Measurements from ENCODE around the gene ACP3. TPM values are rescaled to one million over a fixed set of nuclear protein-coding genes. Genes with fewer than 3 reads are reported as not detected.
"Not testable (repeated sequence)": the region's sequence is repeated elsewhere in the genome, so short reads cannot be mapped to it uniquely, and the experiment has no call there.

ACP3 gene
- total RNA-seq, 1 experiment from 2014 or later = 5.8 TPM

DNA sequence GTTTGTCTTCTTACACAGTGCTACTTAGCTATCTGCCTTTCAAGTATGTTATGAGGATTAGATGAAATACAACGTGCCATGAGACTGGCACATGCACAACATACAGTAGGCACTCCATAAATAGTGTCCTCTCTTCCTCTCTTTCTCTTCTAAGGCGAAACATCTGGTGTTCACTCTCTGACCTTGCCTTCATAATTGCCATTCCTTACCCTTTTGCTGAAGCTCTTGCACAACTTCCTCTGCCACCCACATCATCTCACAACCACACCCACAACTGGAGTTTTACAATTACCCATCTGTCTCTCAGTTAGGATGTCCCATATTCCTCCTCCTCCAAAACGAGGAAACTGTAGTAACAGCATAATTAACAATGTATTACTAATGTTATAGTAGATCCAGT, 26.4 kb upstream of the ACP3 start:
- H3K27ac Mint-ChIP-seq (ENCODE audit: unreplicated experiment) = peak overlapping the region; percentile 2
- BruUV-seq (replicated peaks) = no TSS peak
- H3K4me1 Mint-ChIP-seq (ENCODE audit: low read depth, unreplicated experiment) = peaks cover 38% of the 10 kb centered on the region
- H3K9me3 Mint-ChIP-seq (ENCODE audit: low read depth, unreplicated experiment) = peaks cover 9% of the 10 kb centered on the region
- no peaks in the 10 kb centered on the region for H3K36me3 Mint-ChIP-seq (ENCODE audit: insufficient read depth, unreplicated experiment)
- intact Hi-C loops (cut with micrococcal nuclease; ENCODE audit: unreplicated experiment) = no loop called here
- DNase-seq = peak; percentile 26
- no peak overlapping the region for H3K4me3 Mint-ChIP-seq (ENCODE audit: low read depth, unreplicated experiment)
- H3K27me3 Mint-ChIP-seq (ENCODE audit: unreplicated experiment) = no peaks in the 10 kb centered on the region
- CTCF ChIA-PET = interaction anchor here (1.2 to 2.1 kb wide), 4 partner anchors 8 to 52 kb away, joined by 3 to 6 read pairs (median 4); partner anchors contain the start of gene ACP3
- TF ChIP-seq, protein P1, sequence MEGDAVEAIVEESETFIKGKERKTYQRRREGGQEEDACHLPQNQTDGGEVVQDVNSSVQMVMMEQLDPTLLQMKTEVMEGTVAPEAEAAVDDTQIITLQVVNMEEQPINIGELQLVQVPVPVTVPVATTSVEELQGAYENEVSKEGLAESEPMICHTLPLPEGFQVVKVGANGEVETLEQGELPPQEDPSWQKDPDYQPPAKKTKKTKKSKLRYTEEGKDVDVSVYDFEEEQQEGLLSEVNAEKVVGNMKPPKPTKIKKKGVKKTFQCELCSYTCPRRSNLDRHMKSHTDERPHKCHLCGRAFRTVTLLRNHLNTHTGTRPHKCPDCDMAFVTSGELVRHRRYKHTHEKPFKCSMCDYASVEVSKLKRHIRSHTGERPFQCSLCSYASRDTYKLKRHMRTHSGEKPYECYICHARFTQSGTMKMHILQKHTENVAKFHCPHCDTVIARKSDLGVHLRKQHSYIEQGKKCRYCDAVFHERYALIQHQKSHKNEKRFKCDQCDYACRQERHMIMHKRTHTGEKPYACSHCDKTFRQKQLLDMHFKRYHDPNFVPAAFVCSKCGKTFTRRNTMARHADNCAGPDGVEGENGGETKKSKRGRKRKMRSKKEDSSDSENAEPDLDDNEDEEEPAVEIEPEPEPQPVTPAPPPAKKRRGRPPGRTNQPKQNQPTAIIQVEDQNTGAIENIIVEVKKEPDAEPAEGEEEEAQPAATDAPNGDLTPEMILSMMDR (IDR thresholded peaks at IDR 0.05; ENCODE audit: unreplicated experiment) = no peak

DNA sequence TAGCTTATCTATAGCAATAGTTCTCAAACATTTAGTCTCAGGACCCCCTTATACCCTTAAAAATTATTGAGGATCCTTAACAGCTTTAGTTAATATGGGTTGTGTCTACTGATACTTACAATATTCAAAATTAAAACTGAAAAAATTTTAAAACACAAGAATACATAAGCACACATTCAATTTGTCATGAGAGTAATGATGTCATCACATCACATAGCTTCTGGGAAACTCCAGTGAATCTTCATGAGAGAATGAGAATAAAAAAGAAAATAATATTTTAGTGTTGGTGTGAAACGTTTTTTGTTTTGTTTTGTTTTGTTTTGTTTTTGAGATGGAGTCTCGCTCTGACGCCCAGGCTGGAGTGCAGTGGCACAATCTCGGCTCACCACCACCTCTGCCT, 25.2 kb upstream of the ACP3 start:
- Mint-ChIP-seq H3K27ac (ENCODE audit: unreplicated experiment) (no peak overlapping the region), H3K4me3 (ENCODE audit: low read depth, unreplicated experiment) (no peak overlapping the region), H3K27me3 (ENCODE audit: unreplicated experiment) (no peaks in the 10 kb centered on the region), H3K4me1 (ENCODE audit: low read depth, unreplicated experiment) (peaks cover 48% of the 10 kb centered on the region), H3K36me3 (ENCODE audit: insufficient read depth, unreplicated experiment) (no peaks in the 10 kb centered on the region), H3K9me3 (ENCODE audit: low read depth, unreplicated experiment) (peaks cover 9% of the 10 kb centered on the region)
- BruUV-seq (replicated peaks) = no TSS peak
- CTCF ChIA-PET = interaction anchor here (0.6 to 2.1 kb wide), 2 partner anchors 9 to 1300 kb away, joined by 6 read pairs; no protein-coding TSS in a partner anchor
- DNase-seq = no peak
- intact Hi-C loops (cut with micrococcal nuclease; ENCODE audit: unreplicated experiment) = no loop called here
- TF ChIP-seq, protein P1 (IDR thresholded peaks at IDR 0.05; ENCODE audit: unreplicated experiment) = no peak

DNA sequence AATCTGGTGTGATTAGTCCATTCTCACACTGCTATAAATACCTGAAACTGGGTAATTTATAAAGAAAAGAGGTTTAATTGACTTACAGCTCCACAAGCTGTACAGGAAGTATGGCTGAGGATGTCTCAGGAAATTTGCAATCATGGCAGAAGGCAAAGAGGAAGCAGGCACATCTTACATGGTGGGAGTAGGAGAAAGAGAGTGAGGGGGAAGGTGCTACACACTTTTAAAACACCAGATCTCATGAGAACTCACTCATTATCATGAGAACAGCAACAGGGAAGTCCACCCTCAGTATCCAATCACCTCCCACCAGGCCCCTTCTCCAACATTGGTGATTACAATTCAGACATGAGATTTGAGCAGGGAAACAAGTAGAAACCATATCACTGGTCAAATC, 24.0 kb upstream of the ACP3 start:
- H3K27me3 Mint-ChIP-seq (ENCODE audit: unreplicated experiment) = no peaks in the 10 kb centered on the region
- no peak overlapping the region for H3K27ac Mint-ChIP-seq (ENCODE audit: unreplicated experiment)
- no peak for DNase-seq
- peaks cover 48% of the 10 kb centered on the region for H3K4me1 Mint-ChIP-seq (ENCODE audit: low read depth, unreplicated experiment)
- intact Hi-C loops (cut with micrococcal nuclease; ENCODE audit: unreplicated experiment) = no loop called here
- CTCF ChIA-PET = interaction anchor here (2.1 kb wide), 1 partner anchor 10 kb away, joined by 6 read pairs; no protein-coding TSS in a partner anchor
- BruUV-seq (replicated peaks) = no TSS peak
- H3K36me3 Mint-ChIP-seq (ENCODE audit: insufficient read depth, unreplicated experiment) = no peaks in the 10 kb centered on the region
- TF ChIP-seq, protein P1 (IDR thresholded peaks at IDR 0.05; ENCODE audit: unreplicated experiment) = no peak
- H3K4me3 Mint-ChIP-seq (ENCODE audit: low read depth, unreplicated experiment) = no peak overlapping the region
- peaks cover 2% of the 10 kb centered on the region for H3K9me3 Mint-ChIP-seq (ENCODE audit: low read depth, unreplicated experiment)

DNA sequence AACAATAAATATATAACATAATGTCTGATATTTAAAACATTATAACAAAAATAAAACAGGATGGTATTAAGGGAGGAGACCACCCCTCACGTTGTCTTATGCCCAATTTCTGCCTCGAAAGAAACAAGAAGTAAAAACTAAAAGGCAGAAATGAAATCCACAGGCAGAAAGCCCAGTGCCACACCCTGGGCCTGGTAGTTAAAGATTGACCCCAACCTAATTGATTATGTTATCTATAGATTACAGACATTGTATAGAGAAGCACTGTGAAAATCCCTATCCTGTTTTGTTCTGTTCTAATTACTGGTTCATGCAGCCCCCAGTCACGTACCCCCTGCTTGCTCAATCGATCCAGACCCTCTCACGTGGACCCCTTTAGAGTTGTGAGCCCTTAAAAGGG, 22.3 kb upstream of the ACP3 start:
- DNase-seq = no peak
- no TSS peak for BruUV-seq (replicated peaks)
- intact Hi-C loops (cut with micrococcal nuclease; ENCODE audit: unreplicated experiment) = no loop called here
- H3K9me3 Mint-ChIP-seq (ENCODE audit: low read depth, unreplicated experiment) = no peaks in the 10 kb centered on the region
- H3K27ac Mint-ChIP-seq (ENCODE audit: unreplicated experiment) = no peak overlapping the region
- no peak overlapping the region for H3K4me3 Mint-ChIP-seq (ENCODE audit: low read depth, unreplicated experiment)
- CTCF ChIA-PET = no interaction called here
- H3K27me3 Mint-ChIP-seq (ENCODE audit: unreplicated experiment) = no peaks in the 10 kb centered on the region
- TF ChIP-seq, protein P1 (IDR thresholded peaks at IDR 0.05; ENCODE audit: unreplicated experiment) = no peak
- no peaks in the 10 kb centered on the region for H3K36me3 Mint-ChIP-seq (ENCODE audit: insufficient read depth, unreplicated experiment)
- peaks cover 40% of the 10 kb centered on the region for H3K4me1 Mint-ChIP-seq (ENCODE audit: low read depth, unreplicated experiment)

DNA sequence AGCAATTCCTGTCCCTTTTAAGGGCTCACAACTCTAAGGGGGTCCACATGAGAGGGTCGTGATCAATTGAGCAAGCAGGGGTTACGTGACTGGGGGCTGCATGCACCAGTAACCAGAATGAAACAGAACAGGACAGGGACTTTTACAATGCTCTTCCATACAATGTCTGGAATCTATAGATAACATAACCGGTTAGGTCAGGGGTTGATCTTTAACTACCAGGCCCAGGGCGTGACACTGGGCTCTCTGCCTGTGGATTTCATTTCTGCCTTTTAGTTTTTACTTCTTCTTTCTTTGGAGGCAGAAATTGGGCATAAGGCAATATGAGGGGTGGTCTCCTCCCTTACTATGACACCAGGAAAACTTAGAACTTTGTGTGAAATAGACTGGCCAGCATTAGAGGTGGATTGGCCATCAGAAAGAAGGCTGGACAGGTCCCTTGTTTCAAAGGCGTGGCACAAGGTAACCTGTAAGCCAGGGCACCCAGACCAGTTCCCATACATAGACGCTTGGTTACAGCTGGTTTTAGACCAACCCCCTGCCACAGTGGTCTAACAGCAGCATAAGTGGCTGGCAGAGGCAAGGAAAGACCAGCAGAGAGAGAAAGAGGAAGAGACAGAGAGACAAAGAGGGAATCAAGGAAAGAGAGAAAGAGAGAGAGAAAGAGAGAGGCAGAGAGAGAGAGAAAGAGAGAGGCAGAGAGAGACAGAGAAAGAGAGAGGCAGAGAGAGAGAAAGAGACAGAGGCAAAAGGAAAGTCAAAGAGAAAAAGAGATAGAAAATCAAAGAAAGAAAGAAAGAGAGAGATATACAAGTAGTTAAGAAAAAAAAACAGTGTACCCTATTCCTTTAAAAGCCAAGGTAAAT, 13.6 kb upstream of the ACP3 start:
- intact Hi-C loops (cut with micrococcal nuclease; ENCODE audit: unreplicated experiment) = loop anchor here (1.0 to 5.0 kb wide), 3 partner anchors 14 to 47 kb away; partner anchors contain the start of gene ACP3
- CTCF ChIA-PET = interaction anchor here (1.1 kb wide), 1 partner anchor 13 kb away, joined by 3 read pairs; the partner anchor contains the start of gene ACP3
- H3K36me3 Mint-ChIP-seq (ENCODE audit: insufficient read depth, unreplicated experiment); H3K27me3 Mint-ChIP-seq (ENCODE audit: unreplicated experiment); BruUV-seq (replicated peaks); H3K9me3 Mint-ChIP-seq (ENCODE audit: low read depth, unreplicated experiment): not testable (repeated sequence)
- H3K4me1 Mint-ChIP-seq (ENCODE audit: low read depth, unreplicated experiment) = peaks cover 44% of the 10 kb centered on the region
- peak overlapping the region; percentile 68 for H3K27ac Mint-ChIP-seq (ENCODE audit: unreplicated experiment)
- peak; percentile 74 for DNase-seq
- peak overlapping the region; percentile 42 for H3K4me3 Mint-ChIP-seq (ENCODE audit: low read depth, unreplicated experiment)

DNA sequence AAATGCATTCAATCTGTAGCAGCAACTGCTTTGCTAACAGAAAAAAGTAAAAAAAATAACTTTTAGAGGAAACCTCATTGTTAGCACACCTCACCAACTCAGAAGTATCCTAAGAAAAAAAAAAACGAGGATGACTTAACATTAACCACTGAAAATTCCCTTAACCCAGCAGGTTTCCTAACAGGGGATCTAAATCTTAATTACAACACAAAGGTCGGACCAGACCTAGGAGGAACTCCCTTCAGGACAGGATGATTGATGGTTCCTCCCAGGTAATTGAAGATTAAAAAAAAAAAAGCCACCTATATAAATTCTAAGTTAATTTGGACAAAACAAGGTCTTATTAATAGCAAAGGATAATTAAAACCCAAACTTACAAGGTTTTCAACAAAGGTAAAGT, 12.9 kb upstream of the ACP3 start:
- BruUV-seq (replicated peaks); H3K9me3 Mint-ChIP-seq (ENCODE audit: low read depth, unreplicated experiment); H3K27me3 Mint-ChIP-seq (ENCODE audit: unreplicated experiment); CTCF ChIA-PET; H3K36me3 Mint-ChIP-seq (ENCODE audit: insufficient read depth, unreplicated experiment); DNase-seq: not testable (repeated sequence)
- intact Hi-C loops (cut with micrococcal nuclease; ENCODE audit: unreplicated experiment) = loop anchor here (5.0 kb wide), 1 partner anchor 38 kb away; no protein-coding TSS in a partner anchor
- Mint-ChIP-seq H3K27ac (ENCODE audit: unreplicated experiment) (peak overlapping the region; percentile 68), H3K4me1 (ENCODE audit: low read depth, unreplicated experiment) (peaks cover 44% of the 10 kb centered on the region), H3K4me3 (ENCODE audit: low read depth, unreplicated experiment) (peak overlapping the region; percentile 42)

Data from Calu3 (cell line).